ENCODE measurements around the gene DDX28. TPM values are rescaled to one million over a fixed set of nuclear protein-coding genes. Genes with fewer than 3 reads are reported as not detected.

The DDX28 gene, protein sequence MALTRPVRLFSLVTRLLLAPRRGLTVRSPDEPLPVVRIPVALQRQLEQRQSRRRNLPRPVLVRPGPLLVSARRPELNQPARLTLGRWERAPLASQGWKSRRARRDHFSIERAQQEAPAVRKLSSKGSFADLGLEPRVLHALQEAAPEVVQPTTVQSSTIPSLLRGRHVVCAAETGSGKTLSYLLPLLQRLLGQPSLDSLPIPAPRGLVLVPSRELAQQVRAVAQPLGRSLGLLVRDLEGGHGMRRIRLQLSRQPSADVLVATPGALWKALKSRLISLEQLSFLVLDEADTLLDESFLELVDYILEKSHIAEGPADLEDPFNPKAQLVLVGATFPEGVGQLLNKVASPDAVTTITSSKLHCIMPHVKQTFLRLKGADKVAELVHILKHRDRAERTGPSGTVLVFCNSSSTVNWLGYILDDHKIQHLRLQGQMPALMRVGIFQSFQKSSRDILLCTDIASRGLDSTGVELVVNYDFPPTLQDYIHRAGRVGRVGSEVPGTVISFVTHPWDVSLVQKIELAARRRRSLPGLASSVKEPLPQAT
- total RNA-seq (2022): 16.8 and 21.5 TPM in 2 replicates
- Bru-seq, nascent RNA: percentile 76 among the genes with signal in this experiment
- BruChase-seq, experiment 1, labeled RNA remaining after a 6-hour chase: percentile 59 among the genes with signal in this experiment
- BruChase-seq, experiment 2, labeled RNA remaining after a 2-hour chase: percentile 74 among the genes with signal in this experiment
- long read RNA-seq, transcript DDX28-201 (1 exons, 2,169 nt): major isoform, 46 of 46 reads
- long read RNA-seq, partial matches to known transcripts: 0 of 46 reads
- long read RNA-seq, other reads (novel, unspliced or antisense): 0 of 46 reads

DNA sequence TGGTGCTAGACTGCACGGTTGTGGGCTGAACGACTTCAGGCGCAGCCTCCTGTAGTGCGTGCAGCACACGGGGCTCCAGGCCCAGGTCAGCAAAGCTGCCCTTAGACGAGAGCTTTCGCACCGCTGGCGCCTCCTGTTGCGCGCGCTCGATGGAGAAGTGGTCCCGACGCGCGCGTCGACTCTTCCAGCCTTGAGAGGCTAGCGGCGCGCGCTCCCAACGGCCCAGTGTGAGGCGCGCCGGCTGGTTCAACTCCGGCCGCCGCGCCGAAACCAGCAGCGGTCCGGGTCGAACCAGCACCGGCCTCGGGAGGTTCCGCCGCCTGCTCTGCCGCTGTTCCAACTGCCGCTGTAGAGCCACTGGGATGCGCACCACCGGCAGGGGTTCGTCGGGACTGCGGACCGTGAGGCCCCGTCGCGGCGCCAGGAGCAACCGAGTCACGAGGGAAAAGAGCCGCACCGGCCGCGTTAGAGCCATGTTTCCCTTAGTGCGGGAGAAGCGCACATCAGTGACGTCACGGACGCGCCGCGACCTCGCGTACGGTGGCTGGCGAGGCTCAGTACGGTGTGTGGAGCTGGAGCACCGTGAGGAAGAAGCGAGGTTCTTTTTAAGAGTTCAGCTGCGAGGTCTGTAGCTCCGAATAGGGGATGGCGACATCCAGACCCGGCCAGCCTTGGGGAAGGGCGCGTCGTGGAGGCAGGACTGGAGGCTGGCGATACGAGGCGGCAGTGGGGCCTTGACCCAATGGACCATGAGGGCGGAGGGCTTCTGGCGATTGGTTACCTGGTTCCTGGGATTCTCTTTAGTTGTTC lies at the start of gene DDX28, which contains the start of gene DUS2:
Gene DDX28, minus strand, starts transcription at position 505 of the 810 bp plus-strand sequence. Its CDS starts 30 bp downstream, at position 475.
Gene DUS2, plus strand, starts transcription at position 557 of the 810 bp plus-strand sequence. CDS start 14,740 bp downstream, outside the sequence.
- H3K27ac Mint-ChIP-seq (ENCODE audit: unreplicated experiment): peak within 1 kb of the TSS; percentile 90
- peaks cover 13% of the 10 kb centered on the region for H3K4me1 Mint-ChIP-seq (ENCODE audit: low read depth, unreplicated experiment)
- BruUV-seq (replicated peaks): TSS peak; percentile 81
- no peaks in the 10 kb centered on the region for H3K9me3 Mint-ChIP-seq (ENCODE audit: low read depth, unreplicated experiment)
- peak; percentile 95 for DNase-seq
- no peaks in the 10 kb centered on the region for H3K27me3 Mint-ChIP-seq (ENCODE audit: unreplicated experiment)
- intact Hi-C loops (cut with micrococcal nuclease; ENCODE audit: unreplicated experiment): no loop called here
- peaks cover 49% of the 10 kb centered on the region for H3K36me3 Mint-ChIP-seq (ENCODE audit: insufficient read depth, unreplicated experiment)
- peak within 1 kb of the TSS; percentile 83 for H3K4me3 Mint-ChIP-seq (ENCODE audit: low read depth, unreplicated experiment)
- CTCF ChIA-PET: interaction anchor here (0.6 to 1.2 kb wide), 5 partner anchors 17 to 156 kb away, joined by 3 to 7 read pairs (median 3); no protein-coding TSS in a partner anchor
- TF ChIP-seq, protein P1, sequence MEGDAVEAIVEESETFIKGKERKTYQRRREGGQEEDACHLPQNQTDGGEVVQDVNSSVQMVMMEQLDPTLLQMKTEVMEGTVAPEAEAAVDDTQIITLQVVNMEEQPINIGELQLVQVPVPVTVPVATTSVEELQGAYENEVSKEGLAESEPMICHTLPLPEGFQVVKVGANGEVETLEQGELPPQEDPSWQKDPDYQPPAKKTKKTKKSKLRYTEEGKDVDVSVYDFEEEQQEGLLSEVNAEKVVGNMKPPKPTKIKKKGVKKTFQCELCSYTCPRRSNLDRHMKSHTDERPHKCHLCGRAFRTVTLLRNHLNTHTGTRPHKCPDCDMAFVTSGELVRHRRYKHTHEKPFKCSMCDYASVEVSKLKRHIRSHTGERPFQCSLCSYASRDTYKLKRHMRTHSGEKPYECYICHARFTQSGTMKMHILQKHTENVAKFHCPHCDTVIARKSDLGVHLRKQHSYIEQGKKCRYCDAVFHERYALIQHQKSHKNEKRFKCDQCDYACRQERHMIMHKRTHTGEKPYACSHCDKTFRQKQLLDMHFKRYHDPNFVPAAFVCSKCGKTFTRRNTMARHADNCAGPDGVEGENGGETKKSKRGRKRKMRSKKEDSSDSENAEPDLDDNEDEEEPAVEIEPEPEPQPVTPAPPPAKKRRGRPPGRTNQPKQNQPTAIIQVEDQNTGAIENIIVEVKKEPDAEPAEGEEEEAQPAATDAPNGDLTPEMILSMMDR (IDR thresholded peaks at IDR 0.05; ENCODE audit: unreplicated experiment): no peak

DNA sequence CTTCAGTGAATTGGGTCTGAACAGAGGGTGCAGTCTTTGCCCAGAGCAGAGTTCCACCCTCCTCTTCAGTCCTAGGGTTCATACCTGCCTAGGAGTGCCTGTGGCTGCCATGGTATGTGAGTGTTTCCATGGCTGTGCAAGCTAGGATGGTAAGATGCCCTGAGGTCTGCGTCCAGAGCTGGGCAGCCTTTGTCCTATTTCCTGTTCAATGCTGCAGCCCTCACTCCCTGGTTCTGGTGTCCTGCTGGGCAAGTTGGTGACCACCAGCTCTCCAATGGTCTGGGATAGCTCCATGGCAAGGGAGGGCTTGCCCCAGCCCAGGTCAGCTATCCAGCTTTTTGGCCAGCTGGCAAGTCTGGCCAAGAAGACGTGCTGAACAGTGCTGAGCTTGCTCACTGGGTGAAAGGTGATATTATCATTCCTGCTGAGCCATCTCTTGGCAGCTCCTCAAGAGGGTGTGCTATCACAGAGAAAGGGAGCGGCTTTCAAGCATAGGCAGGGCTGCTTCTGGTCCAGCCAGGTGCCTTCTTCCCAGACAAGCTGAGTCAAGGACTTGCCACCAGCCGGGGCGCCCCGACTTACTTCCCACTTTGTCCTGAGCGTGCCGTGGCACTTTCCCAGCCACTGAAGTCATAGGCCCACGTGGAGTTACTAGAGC lies 49.1 kb upstream of the DDX28 start:
- TF ChIP-seq, protein P1 (IDR thresholded peaks at IDR 0.05; ENCODE audit: unreplicated experiment): no peak
- no peak for DNase-seq
- no peaks in the 10 kb centered on the region for H3K27me3 Mint-ChIP-seq (ENCODE audit: unreplicated experiment)
- no peak overlapping the region for H3K27ac Mint-ChIP-seq (ENCODE audit: unreplicated experiment)
- H3K9me3 Mint-ChIP-seq (ENCODE audit: low read depth, unreplicated experiment): no peaks in the 10 kb centered on the region
- H3K4me3 Mint-ChIP-seq (ENCODE audit: low read depth, unreplicated experiment): no peak overlapping the region
- intact Hi-C loops (cut with micrococcal nuclease; ENCODE audit: unreplicated experiment): no loop called here
- peaks cover 17% of the 10 kb centered on the region for H3K36me3 Mint-ChIP-seq (ENCODE audit: insufficient read depth, unreplicated experiment)
- BruUV-seq (replicated peaks): no TSS peak
- no peaks in the 10 kb centered on the region for H3K4me1 Mint-ChIP-seq (ENCODE audit: low read depth, unreplicated experiment)
- CTCF ChIA-PET: interaction anchor here (0.5 to 0.7 kb wide), 3 partner anchors 99 to 484 kb away, joined by 3 to 9 read pairs (median 4); no protein-coding TSS in a partner anchor

DNA sequence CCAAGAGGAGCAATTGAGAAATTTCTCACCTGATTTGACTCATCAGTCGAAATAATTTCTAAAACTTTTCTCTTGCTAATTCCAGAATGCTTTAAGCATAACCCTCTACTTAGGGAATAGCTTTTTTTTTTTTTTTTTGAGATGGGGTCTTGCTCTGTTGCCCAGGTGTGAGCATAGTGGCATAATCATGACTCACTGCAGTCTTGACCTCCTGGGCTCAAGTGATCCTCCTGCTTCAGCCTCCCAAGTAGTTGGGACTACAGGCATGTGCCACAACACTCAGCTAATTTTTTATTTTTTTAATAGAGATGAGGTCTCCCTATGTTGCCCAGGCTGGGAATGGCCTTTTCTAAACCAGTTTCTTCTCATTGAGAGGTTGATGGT lies 48.5 kb upstream of the DDX28 start:
- no peaks in the 10 kb centered on the region for H3K27me3 Mint-ChIP-seq (ENCODE audit: unreplicated experiment)
- CTCF ChIA-PET: interaction anchor here (0.5 to 0.7 kb wide), 3 partner anchors 28 to 172 kb away, joined by 3 to 9 read pairs (median 3); no protein-coding TSS in a partner anchor
- intact Hi-C loops (cut with micrococcal nuclease; ENCODE audit: unreplicated experiment): no loop called here
- no peak overlapping the region for H3K27ac Mint-ChIP-seq (ENCODE audit: unreplicated experiment)
- H3K9me3 Mint-ChIP-seq (ENCODE audit: low read depth, unreplicated experiment): no peaks in the 10 kb centered on the region
- no TSS peak for BruUV-seq (replicated peaks)
- H3K4me1 Mint-ChIP-seq (ENCODE audit: low read depth, unreplicated experiment): no peaks in the 10 kb centered on the region
- H3K4me3 Mint-ChIP-seq (ENCODE audit: low read depth, unreplicated experiment): no peak overlapping the region
- no peak for DNase-seq
- TF ChIP-seq, protein P1 (IDR thresholded peaks at IDR 0.05; ENCODE audit: unreplicated experiment): no peak
- peaks cover 15% of the 10 kb centered on the region for H3K36me3 Mint-ChIP-seq (ENCODE audit: insufficient read depth, unreplicated experiment)
